K562 (cell line): ENCODE results near the gene SKOR1.

Experiments used
- BCLAF1 ChIP-seq, 2 experiments: fragments of 450-650 bp in 1 of 2; IDR thresholded peaks; 2 replicates each; pipeline ENCODE4 v1.6.1; 2011 to 2017; ENCODE audit warnings: low read depth in 2 of 2, antibody characterized with exemption in 1 of 2, borderline replicate concordance in 1 of 2, low read length in 1 of 2, mild to moderate bottlenecking in 1 of 2, mixed read lengths in 1 of 2; ENCODE audit not compliant: control insufficient read depth in 1 of 2
- CBX1 ChIP-seq: sonication (generic); IDR thresholded peaks from 2 replicates; pipeline ENCODE4 v1.6.1; 2016; ENCODE audit warnings: antibody characterized with exemption, low read depth, mild to moderate bottlenecking
- E2F4 ChIP-seq: sonication (generic); formaldehyde crosslinking; IDR thresholded peaks from 2 replicates; pipeline ENCODE4 v1.8.0; 2022; ENCODE audit warnings: mild to moderate bottlenecking, low read depth, missing genetic modification reagents
- EGR1 ChIP-seq: fragments of 450-650 bp; conservative IDR thresholded peaks from 2 replicates; pipeline ENCODE4 v1.6.1; 2017; ENCODE audit warnings: mild to moderate bottlenecking
- JUNB ChIP-seq: fragments of 450-650 bp; formaldehyde crosslinking; conservative IDR thresholded peaks from 2 replicates; pipeline ENCODE4 v1.4.0; 2020; ENCODE audit warnings: mild to moderate bottlenecking
- L3MBTL2 ChIP-seq: fragments of 450-650 bp; IDR thresholded peaks from 2 replicates; pipeline ENCODE4 v1.6.1; 2016; ENCODE audit warnings: mild to moderate bottlenecking, moderate library complexity
- TF ChIP-seq, protein P1 (sequence below): sonication (generic); formaldehyde crosslinking; IDR thresholded peaks from 2 replicates; pipeline ENCODE4 v1.8.0; 2022; ENCODE audit warnings: mild to moderate bottlenecking, missing genetic modification reagents, borderline replicate concordance

DNA sequence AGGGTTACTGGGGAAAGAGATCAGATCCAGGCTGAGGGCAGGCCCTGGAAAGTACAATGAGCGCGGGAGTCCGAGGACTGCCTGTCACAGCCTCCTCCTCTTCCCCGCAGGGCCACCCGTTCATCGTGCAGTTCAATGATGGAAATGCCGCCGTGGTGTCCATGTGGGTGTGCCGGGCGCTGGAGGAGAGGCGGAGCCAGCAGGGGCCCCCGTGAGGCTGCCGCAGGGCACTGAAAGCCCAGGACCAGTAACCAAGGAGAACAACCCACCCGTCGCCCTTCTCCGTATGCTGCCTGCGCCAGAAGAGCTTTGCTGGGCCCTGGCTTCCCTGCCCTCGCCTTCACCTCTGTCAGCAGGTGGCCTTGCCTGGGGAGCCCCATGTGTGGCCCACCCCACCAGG lies 18.8 kb upstream of the SKOR1 start:
- TF ChIP-seq, protein P1, sequence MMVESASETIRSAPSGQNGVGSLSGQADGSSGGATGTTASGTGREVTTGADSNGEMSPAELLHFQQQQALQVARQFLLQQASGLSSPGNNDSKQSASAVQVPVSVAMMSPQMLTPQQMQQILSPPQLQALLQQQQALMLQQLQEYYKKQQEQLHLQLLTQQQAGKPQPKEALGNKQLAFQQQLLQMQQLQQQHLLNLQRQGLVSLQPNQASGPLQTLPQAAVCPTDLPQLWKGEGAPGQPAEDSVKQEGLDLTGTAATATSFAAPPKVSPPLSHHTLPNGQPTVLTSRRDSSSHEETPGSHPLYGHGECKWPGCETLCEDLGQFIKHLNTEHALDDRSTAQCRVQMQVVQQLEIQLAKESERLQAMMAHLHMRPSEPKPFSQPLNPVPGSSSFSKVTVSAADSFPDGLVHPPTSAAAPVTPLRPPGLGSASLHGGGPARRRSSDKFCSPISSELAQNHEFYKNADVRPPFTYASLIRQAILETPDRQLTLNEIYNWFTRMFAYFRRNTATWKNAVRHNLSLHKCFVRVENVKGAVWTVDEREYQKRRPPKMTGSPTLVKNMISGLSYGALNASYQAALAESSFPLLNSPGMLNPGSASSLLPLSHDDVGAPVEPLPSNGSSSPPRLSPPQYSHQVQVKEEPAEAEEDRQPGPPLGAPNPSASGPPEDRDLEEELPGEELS (CRISPR knock-in tag), result no peak
- TF ChIP-seq JUNB (CRISPR knock-in tag) (no peak), CBX1 (no peak), E2F4 (CRISPR knock-in tag) (no peak), BCLAF1 (IDR thresholded peaks at IDR 0.05; ENCODE audit: borderline replicate concordance in 1 of 2, control insufficient read depth in 1 of 2, low read depth in 2 of 2, low read length in 1 of 2) (no peak), L3MBTL2 (no peak), EGR1 (no peak)
